ENCODE results near the gene AIRE. TPM values are rescaled to one million over a fixed set of nuclear protein-coding genes. Genes with fewer than 3 reads are reported as not detected.

Gene AIRE
- polyA plus RNA-seq, 1 donor from 2014 or later = not detected

DNA sequence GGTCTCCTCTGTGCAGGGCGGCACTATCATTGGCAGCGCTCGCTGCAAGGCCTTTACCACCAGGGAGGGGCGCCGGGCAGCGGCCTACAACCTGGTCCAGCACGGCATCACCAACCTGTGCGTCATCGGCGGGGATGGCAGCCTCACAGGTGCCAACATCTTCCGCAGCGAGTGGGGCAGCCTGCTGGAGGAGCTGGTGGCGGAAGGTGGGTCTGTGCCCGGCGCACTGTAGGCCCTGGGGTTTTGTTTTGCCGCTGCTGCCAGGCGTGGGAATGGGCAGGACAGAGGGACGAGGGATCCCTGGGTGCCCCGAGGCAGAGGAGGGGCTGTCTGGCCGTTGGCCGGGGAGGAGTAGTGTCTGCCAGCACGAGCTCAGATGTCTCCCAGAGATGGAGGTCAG is 26.4 kb downstream of the AIRE start:
- no peak overlapping the region for H2AFZ ChIP-seq (ENCODE audit: low read depth, low read length)
- no peaks in the 10 kb centered on the region for H4K20me1 ChIP-seq (ENCODE audit: insufficient read depth)
- H3K36me3 ChIP-seq (ENCODE audit: insufficient read depth, low read length) = no peaks in the 10 kb centered on the region
- H3K4me2 ChIP-seq (ENCODE audit: low read length) = no peak overlapping the region
- H3K27me3 ChIP-seq (ENCODE audit: insufficient read depth, low read depth, low read length) = no peaks in the 10 kb centered on the region
- H3K9ac ChIP-seq (ENCODE audit: low read length) = no peak overlapping the region
- no peak overlapping the region for H3K27ac ChIP-seq (ENCODE audit: low read length)
- TF ChIP-seq, protein P1, sequence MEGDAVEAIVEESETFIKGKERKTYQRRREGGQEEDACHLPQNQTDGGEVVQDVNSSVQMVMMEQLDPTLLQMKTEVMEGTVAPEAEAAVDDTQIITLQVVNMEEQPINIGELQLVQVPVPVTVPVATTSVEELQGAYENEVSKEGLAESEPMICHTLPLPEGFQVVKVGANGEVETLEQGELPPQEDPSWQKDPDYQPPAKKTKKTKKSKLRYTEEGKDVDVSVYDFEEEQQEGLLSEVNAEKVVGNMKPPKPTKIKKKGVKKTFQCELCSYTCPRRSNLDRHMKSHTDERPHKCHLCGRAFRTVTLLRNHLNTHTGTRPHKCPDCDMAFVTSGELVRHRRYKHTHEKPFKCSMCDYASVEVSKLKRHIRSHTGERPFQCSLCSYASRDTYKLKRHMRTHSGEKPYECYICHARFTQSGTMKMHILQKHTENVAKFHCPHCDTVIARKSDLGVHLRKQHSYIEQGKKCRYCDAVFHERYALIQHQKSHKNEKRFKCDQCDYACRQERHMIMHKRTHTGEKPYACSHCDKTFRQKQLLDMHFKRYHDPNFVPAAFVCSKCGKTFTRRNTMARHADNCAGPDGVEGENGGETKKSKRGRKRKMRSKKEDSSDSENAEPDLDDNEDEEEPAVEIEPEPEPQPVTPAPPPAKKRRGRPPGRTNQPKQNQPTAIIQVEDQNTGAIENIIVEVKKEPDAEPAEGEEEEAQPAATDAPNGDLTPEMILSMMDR (IDR thresholded peaks at IDR 0.05; ENCODE audit: poor library complexity, severe bottlenecking) = no peak
- TF ChIP-seq EP300 (conservative IDR thresholded peaks at IDR 0.05; ENCODE audit: poor library complexity, severe bottlenecking) (no peak), POLR2AphosphoS5 (IDR thresholded peaks at IDR 0.05) (no peak), TAF1 (IDR thresholded peaks at IDR 0.05; ENCODE audit: low read depth) (no peak), SMC3 (conservative IDR thresholded peaks at IDR 0.05; ENCODE audit: poor library complexity) (no peak), EZH2 (IDR thresholded peaks at IDR 0.05; ENCODE audit: borderline replicate concordance, insufficient read depth, low read length, poor library complexity, severe bottlenecking) (no peak), RAD21 (conservative IDR thresholded peaks at IDR 0.05) (no peak), MXI1 (conservative IDR thresholded peaks at IDR 0.05; ENCODE audit: poor library complexity, severe bottlenecking) (no peak)
- H3K9me2 ChIP-seq (ENCODE audit: insufficient read depth, low read length) = no peaks in the 10 kb centered on the region
- H3F3A ChIP-seq (ENCODE audit: insufficient read depth, low read length, poor library complexity, severe bottlenecking) = no peaks in the 10 kb centered on the region
- H3K79me2 ChIP-seq (replicated peaks; ENCODE audit: insufficient read depth, low read length) = no peaks in the 10 kb centered on the region
- H3K4me3 ChIP-seq (ENCODE audit: low read length) = no peak overlapping the region
- H3K9me3 ChIP-seq (ENCODE audit: low read length) = no peaks in the 10 kb centered on the region

DNA sequence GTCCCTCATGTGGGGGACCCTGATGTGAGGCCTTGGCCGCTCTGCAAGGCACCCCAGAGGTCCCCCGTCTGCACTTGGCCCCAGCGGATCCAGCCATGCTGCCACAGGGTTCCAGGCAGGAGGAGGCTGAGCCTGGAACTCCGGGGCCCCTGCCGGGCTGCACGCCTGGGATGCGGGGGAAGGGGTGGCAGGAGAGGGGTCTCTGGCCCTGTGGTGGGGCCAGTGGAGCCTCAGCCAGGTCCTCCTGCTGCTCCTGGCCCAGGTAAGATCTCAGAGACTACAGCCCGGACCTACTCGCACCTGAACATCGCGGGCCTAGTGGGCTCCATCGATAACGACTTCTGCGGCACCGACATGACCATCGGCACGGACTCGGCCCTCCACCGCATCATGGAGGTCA is 27.0 kb downstream of the AIRE start:
- Histone ChIP-seq H3K4me2 (ENCODE audit: low read length) (no peak overlapping the region), H3K9me3 (ENCODE audit: low read length) (no peaks in the 10 kb centered on the region), H3K9me2 (ENCODE audit: insufficient read depth, low read length) (no peaks in the 10 kb centered on the region), H3K36me3 (ENCODE audit: insufficient read depth, low read length) (no peaks in the 10 kb centered on the region), H3K27ac (ENCODE audit: low read length) (no peak overlapping the region), H3K4me3 (ENCODE audit: low read length) (no peak overlapping the region), H3F3A (ENCODE audit: insufficient read depth, low read length, poor library complexity, severe bottlenecking) (no peaks in the 10 kb centered on the region), H4K20me1 (ENCODE audit: insufficient read depth) (no peaks in the 10 kb centered on the region), H3K9ac (ENCODE audit: low read length) (no peak overlapping the region), H2AFZ (ENCODE audit: low read depth, low read length) (no peak overlapping the region), H3K27me3 (ENCODE audit: insufficient read depth, low read depth, low read length) (no peaks in the 10 kb centered on the region), H3K79me2 (replicated peaks; ENCODE audit: insufficient read depth, low read length) (no peaks in the 10 kb centered on the region)
- TF ChIP-seq MXI1 (conservative IDR thresholded peaks at IDR 0.05; ENCODE audit: poor library complexity, severe bottlenecking) = no peak
- TF ChIP-seq, protein P1 (IDR thresholded peaks at IDR 0.05; ENCODE audit: poor library complexity, severe bottlenecking) = no peak
- no peak for TF ChIP-seq EZH2 (IDR thresholded peaks at IDR 0.05; ENCODE audit: borderline replicate concordance, insufficient read depth, low read length, poor library complexity, severe bottlenecking)
- TF ChIP-seq, protein P2, sequence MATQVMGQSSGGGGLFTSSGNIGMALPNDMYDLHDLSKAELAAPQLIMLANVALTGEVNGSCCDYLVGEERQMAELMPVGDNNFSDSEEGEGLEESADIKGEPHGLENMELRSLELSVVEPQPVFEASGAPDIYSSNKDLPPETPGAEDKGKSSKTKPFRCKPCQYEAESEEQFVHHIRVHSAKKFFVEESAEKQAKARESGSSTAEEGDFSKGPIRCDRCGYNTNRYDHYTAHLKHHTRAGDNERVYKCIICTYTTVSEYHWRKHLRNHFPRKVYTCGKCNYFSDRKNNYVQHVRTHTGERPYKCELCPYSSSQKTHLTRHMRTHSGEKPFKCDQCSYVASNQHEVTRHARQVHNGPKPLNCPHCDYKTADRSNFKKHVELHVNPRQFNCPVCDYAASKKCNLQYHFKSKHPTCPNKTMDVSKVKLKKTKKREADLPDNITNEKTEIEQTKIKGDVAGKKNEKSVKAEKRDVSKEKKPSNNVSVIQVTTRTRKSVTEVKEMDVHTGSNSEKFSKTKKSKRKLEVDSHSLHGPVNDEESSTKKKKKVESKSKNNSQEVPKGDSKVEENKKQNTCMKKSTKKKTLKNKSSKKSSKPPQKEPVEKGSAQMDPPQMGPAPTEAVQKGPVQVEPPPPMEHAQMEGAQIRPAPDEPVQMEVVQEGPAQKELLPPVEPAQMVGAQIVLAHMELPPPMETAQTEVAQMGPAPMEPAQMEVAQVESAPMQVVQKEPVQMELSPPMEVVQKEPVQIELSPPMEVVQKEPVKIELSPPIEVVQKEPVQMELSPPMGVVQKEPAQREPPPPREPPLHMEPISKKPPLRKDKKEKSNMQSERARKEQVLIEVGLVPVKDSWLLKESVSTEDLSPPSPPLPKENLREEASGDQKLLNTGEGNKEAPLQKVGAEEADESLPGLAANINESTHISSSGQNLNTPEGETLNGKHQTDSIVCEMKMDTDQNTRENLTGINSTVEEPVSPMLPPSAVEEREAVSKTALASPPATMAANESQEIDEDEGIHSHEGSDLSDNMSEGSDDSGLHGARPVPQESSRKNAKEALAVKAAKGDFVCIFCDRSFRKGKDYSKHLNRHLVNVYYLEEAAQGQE (IDR thresholded peaks at IDR 0.05; ENCODE audit: borderline replicate concordance) = no peak
- no peak for TF ChIP-seq SMC3 (conservative IDR thresholded peaks at IDR 0.05; ENCODE audit: poor library complexity)
- no peak for TF ChIP-seq EP300 (conservative IDR thresholded peaks at IDR 0.05; ENCODE audit: poor library complexity, severe bottlenecking)
- TF ChIP-seq TAF1 (IDR thresholded peaks at IDR 0.05; ENCODE audit: low read depth) = no peak
- no peak for TF ChIP-seq RAD21 (conservative IDR thresholded peaks at IDR 0.05)
- no peak for TF ChIP-seq POLR2AphosphoS5 (IDR thresholded peaks at IDR 0.05)
